ENCODE measurements around the gene CAMK1. TPM values are rescaled to one million over a fixed set of nuclear protein-coding genes. Genes with fewer than 3 reads are reported as not detected.
A peak's percentile ranks its signal among the peaks of the same experiment; 100 is the strongest.

CAMK1 gene
- total and polyA plus RNA-seq, 9 of the 15 experiments (the other 6 are each of a cell fraction or from before 2014, with no cell fraction given): 0.23 to 10.7 (median 6.0) TPM

GRCh38 chr3:9792405-9793160 is 22.8 kb upstream of the CAMK1 start, which contains the start of the genes ARPC4 and TADA3 (continued):
- TF ChIP-seq BCLAF1 (IDR thresholded peaks at IDR 0.05; ENCODE audit: borderline replicate concordance in 1 of 2, control insufficient read depth in 1 of 2, low read depth in 2 of 2, low read length in 1 of 2) (peak in 1 of 2 experiments; percentile 99; a peak in 2 of 4 replicates), ZBTB12 (CRISPR knock-in tag; IDR thresholded peaks at IDR 0.05) (peak; percentile 45; the same call in 1 of the 2 replicates), FIP1L1 (IDR thresholded peaks at IDR 0.05; ENCODE audit: low read depth, low read length, poor library complexity, severe bottlenecking) (peak; percentile 29), GABPB1 (CRISPR knock-in tag; IDR thresholded peaks at IDR 0.05) (peak; percentile 83), NCOR1 (IDR thresholded peaks at IDR 0.05) (0 out of 2 replicates have a peak, but pooled peaks have one; percentile 48), BHLHE40 (IDR thresholded peaks at IDR 0.05; ENCODE audit: low read length) (peak; percentile 94), ETV5 (CRISPR knock-in tag; IDR thresholded peaks at IDR 0.05; ENCODE audit: low read depth) (peak; percentile 96), MYNN (IDR thresholded peaks at IDR 0.05) (0 out of 2 replicates have a peak, but pooled peaks have one; percentile 33), MYNN (CRISPR knock-in tag; IDR thresholded peaks at IDR 0.05) (no peak), FOXK2 (conservative IDR thresholded peaks at IDR 0.05 in 1 of 2, IDR thresholded peaks at IDR 0.05 in 1 of 2; ENCODE audit: low read depth in 2 of 2) (peak; percentile 43 to 100; a peak in 3 of 4 replicates), SRSF9 (IDR thresholded peaks at IDR 0.05; ENCODE audit: borderline replicate concordance, low read depth, low read length) (no peak), CREM (IDR thresholded peaks at IDR 0.05; ENCODE audit: low read depth) (peak; percentile 64), ZBTB7A (IDR thresholded peaks at IDR 0.05; ENCODE audit: borderline replicate concordance, control insufficient read depth, low read depth, low read length) (peak; percentile 100), NONO (IDR thresholded peaks at IDR 0.05; ENCODE audit: low read depth in 2 of 2, low read length in 1 of 2) (peak in 1 of 2 experiments; percentile 100; a peak in 2 of 4 replicates), ZFX (CRISPR knock-in tag; IDR thresholded peaks at IDR 0.05) (peak; percentile 64; the same call in 1 of the 2 replicates), KAT7 (CRISPR knock-in tag; IDR thresholded peaks at IDR 0.05; ENCODE audit: borderline replicate concordance) (peak; percentile 14; the same call in 1 of the 2 replicates), ADNP (tag; IDR thresholded peaks at IDR 0.05) (no peak)
